T47D (cell line): ENCODE results near the gene CDC73.

Experiments used
- DNase-seq, 2 experiments: peaks; one replicate each; pipeline versions ENCODE4 v3.0.0 to v3.0.0-alpha.2; 2011 to 2012; ENCODE audit warnings: low read depth in 1 of 2, low spot score in 1 of 2
- JUND ChIP-seq: IDR thresholded peaks from 2 replicates; pipeline ENCODE4 v1.6.1; 2012; ENCODE audit warnings: low read depth
- in situ Hi-C: cut with HindIII; loops from 2 replicates; pipeline ENCODE4 v1.10.0; 2016; ENCODE audit warnings: low sequenced_read_pairs, low pct_unique_long_range_greater_than_20kb

Gene CDC73

DNA sequence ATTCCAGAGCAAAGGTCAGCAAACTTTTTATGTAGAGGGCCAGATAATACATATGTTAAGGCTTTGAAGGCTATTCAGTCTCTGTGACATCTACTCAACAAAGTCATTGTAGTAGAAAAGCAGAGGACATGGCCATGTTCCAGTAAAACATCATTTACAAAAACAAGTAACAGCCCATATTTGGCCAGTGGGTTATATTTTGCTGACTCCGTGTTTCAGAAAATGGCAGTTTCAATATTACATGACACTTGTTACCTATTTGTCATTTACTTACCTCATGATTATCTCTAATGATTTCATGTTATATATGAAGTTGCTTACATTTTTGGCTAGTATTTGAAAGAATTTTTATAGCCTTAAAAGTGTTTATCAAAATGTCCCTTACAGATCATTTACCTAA lies 182.0 kb downstream of the CDC73 start:
- TF ChIP-seq JUND = no peak
- no peak for DNase-seq
- in situ Hi-C loops = no loop called here
